ENCODE results near the gene PDE8B. TPM values are rescaled to one million over a fixed set of nuclear protein-coding genes. Genes with fewer than 3 reads are reported as not detected.

PDE8B gene
- total and polyA plus RNA-seq, 2 experiments from 2014 or later: 0.45 to 0.91 TPM

DNA sequence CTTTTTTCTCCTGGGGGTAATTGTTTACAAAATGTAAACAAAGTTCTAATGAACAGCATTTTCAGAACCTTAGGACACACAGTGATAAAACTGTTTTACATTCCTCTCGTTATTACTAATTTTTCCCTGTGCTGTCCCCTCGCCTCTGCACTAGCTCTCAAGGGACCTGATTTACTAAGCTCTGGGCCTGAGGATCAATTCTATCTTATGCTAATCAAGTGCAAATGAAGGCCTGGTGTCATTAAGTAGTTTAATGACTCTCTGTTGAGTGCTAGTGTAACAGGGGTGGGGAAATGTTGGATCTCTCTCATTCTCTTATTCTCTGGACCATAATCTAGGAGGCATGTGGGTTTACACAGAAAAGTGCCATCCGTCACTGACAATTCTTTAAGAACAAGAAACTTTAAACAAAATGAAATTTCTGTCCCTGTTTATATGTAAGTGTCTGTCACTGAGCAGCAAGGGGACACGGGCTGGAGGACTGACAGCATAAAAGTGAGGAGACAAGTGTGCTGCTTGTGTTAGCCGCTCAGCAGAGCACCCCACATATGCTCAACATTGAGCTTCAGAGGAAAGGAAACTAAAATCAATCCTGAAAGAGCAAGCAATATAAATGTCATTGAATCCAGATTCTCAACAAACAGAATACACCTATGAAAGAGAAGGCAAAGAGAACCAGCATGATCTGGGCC is 166.3 kb downstream of the PDE8B start (continued):
- TF ChIP-seq, protein P1, sequence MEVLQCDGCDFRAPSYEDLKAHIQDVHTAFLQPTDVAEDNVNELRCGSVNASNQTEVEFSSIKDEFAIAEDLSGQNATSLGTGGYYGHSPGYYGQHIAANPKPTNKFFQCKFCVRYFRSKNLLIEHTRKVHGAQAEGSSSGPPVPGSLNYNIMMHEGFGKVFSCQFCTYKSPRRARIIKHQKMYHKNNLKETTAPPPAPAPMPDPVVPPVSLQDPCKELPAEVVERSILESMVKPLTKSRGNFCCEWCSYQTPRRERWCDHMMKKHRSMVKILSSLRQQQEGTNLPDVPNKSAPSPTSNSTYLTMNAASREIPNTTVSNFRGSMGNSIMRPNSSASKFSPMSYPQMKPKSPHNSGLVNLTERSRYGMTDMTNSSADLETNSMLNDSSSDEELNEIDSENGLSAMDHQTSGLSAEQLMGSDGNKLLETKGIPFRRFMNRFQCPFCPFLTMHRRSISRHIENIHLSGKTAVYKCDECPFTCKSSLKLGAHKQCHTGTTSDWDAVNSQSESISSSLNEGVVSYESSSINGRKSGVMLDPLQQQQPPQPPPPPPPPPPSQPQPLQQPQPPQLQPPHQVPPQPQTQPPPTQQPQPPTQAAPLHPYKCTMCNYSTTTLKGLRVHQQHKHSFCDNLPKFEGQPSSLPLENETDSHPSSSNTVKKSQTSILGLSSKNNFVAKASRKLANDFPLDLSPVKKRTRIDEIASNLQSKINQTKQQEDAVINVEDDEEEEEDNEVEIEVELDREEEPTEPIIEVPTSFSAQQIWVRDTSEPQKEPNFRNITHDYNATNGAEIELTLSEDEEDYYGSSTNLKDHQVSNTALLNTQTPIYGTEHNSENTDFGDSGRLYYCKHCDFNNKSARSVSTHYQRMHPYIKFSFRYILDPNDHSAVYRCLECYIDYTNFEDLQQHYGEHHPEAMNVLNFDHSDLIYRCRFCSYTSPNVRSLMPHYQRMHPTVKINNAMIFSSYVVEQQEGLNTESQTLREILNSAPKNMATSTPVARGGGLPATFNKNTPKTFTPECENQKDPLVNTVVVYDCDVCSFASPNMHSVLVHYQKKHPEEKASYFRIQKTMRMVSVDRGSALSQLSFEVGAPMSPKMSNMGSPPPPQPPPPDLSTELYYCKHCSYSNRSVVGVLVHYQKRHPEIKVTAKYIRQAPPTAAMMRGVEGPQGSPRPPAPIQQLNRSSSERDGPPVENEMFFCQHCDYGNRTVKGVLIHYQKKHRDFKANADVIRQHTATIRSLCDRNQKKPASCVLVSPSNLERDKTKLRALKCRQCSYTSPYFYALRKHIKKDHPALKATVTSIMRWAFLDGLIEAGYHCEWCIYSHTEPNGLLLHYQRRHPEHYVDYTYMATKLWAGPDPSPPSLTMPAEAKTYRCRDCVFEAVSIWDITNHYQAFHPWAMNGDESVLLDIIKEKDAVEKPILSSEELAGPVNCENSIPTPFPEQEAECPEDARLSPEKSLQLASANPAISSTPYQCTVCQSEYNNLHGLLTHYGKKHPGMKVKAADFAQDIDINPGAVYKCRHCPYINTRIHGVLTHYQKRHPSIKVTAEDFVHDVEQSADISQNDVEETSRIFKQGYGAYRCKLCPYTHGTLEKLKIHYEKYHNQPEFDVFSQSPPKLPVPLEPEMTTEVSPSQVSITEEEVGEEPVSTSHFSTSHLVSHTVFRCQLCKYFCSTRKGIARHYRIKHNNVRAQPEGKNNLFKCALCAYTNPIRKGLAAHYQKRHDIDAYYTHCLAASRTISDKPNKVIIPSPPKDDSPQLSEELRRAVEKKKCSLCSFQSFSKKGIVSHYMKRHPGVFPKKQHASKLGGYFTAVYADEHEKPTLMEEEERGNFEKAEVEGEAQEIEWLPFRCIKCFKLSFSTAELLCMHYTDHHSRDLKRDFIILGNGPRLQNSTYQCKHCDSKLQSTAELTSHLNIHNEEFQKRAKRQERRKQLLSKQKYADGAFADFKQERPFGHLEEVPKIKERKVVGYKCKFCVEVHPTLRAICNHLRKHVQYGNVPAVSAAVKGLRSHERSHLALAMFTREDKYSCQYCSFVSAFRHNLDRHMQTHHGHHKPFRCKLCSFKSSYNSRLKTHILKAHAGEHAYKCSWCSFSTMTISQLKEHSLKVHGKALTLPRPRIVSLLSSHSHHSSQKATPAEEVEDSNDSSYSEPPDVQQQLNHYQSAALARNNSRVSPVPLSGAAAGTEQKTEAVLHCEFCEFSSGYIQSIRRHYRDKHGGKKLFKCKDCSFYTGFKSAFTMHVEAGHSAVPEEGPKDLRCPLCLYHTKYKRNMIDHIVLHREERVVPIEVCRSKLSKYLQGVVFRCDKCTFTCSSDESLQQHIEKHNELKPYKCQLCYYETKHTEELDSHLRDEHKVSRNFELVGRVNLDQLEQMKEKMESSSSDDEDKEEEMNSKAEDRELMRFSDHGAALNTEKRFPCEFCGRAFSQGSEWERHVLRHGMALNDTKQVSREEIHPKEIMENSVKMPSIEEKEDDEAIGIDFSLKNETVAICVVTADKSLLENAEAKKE (CRISPR knock-in tag; IDR thresholded peaks at IDR 0.05): no peak
- TF ChIP-seq ETS1 (IDR thresholded peaks at IDR 0.05) (no peak), NANOG (IDR thresholded peaks at IDR 0.05; ENCODE audit: borderline replicate concordance) (no peak), EZH2 (IDR thresholded peaks at IDR 0.05; ENCODE audit: low read depth, unreplicated experiment) (no peak)

- Histone ChIP-seq H3K27ac (ENCODE audit: low read depth) (no peak overlapping the region), H3F3A (replicated peaks; ENCODE audit: low read depth) (no peaks in the 10 kb centered on the region), H3K79me2 (replicated peaks; ENCODE audit: insufficient read depth) (no peaks in the 10 kb centered on the region), H3K4me3 (no peak overlapping the region), H3K9me2 (ENCODE audit: insufficient read depth) (no peaks in the 10 kb centered on the region), H4K20me1 (replicated peaks; ENCODE audit: insufficient read depth) (no peaks in the 10 kb centered on the region), H3K4me1 (ENCODE audit: insufficient read depth) (peaks cover 14% of the 10 kb centered on the region), H3K36me3 (ENCODE audit: insufficient read depth) (no peaks in the 10 kb centered on the region), H3K4me2 (no peak overlapping the region), H3K27me3 (ENCODE audit: insufficient read depth) (no peaks in the 10 kb centered on the region), H2AFZ (no peak overlapping the region)
- TF ChIP-seq, protein P2, sequence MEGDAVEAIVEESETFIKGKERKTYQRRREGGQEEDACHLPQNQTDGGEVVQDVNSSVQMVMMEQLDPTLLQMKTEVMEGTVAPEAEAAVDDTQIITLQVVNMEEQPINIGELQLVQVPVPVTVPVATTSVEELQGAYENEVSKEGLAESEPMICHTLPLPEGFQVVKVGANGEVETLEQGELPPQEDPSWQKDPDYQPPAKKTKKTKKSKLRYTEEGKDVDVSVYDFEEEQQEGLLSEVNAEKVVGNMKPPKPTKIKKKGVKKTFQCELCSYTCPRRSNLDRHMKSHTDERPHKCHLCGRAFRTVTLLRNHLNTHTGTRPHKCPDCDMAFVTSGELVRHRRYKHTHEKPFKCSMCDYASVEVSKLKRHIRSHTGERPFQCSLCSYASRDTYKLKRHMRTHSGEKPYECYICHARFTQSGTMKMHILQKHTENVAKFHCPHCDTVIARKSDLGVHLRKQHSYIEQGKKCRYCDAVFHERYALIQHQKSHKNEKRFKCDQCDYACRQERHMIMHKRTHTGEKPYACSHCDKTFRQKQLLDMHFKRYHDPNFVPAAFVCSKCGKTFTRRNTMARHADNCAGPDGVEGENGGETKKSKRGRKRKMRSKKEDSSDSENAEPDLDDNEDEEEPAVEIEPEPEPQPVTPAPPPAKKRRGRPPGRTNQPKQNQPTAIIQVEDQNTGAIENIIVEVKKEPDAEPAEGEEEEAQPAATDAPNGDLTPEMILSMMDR (conservative IDR thresholded peaks at IDR 0.05; ENCODE audit: low read depth in 2 of 2): no peak
- TF ChIP-seq EZH2phosphoT487 (IDR thresholded peaks at IDR 0.05; ENCODE audit: unreplicated experiment) (no peak), CREB1 (CRISPR knock-in tag; IDR thresholded peaks at IDR 0.05; ENCODE audit: low read depth) (no peak), EZH2 (IDR thresholded peaks at IDR 0.05; ENCODE audit: low read depth, unreplicated experiment) (no peak), POLR2AphosphoS5 (IDR thresholded peaks at IDR 0.05; ENCODE audit: low read depth) (no peak), STAT1 (IDR thresholded peaks at IDR 0.05; ENCODE audit: unreplicated experiment) (no peak), JUNB (IDR thresholded peaks at IDR 0.05; ENCODE audit: unreplicated experiment) (no peak)
- Mint-ChIP-seq H3K27ac (no peak overlapping the region), H3K27me3 (ENCODE audit: insufficient read depth, low read depth, poor library complexity) (peaks cover 11% of the 10 kb centered on the region), H3K4me1 (peaks cover 30% of the 10 kb centered on the region), H3K36me3 (ENCODE audit: low read depth) (no peaks in the 10 kb centered on the region), H3K4me3 (no peak overlapping the region), H3K9me3 (no peaks in the 10 kb centered on the region)
- no peak for DNase-seq (ENCODE audit: low spot score)
- ATAC-seq: no peak
These were observed 169.1 kb downstream of the PDE8B start for GRCh38 chr5:77379558-77380061.

Measured in GM23338 (cell line).